ENCODE results near the gene TMEM45B. TPM values are rescaled to one million over a fixed set of nuclear protein-coding genes. Genes with fewer than 3 reads are reported as not detected.
"Not testable (repeated sequence)": the region's sequence is repeated elsewhere in the genome, so short reads cannot be mapped to it uniquely, and the experiment has no call there.

The TMEM45B gene
- total and polyA plus RNA-seq, 2 experiments from 2014 or later, result 97.2 to 114 TPM

DNA sequence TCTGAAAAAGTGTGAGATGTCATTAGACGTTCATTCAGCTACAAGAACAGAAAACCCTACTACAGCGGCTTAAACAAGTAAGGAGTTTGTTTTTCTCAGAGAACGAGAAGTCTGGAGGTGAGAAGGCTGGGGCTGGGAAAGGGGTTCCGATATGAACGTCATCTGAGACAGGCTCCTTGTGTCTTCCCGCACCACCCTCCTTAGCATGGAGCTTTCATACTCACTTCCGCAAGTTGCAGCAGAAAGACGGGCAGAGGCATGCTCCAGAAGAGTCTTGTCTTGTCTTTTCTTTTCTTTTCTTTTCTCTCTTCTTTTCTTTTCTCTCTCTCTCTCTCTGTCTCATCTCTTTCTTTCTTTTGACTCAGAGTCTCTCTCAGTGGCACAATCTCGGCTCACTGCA lies 3.6 kb downstream of the TMEM45B start:
- no peak overlapping the region for H3K4me3 ChIP-seq
- H3K4me1 ChIP-seq (ENCODE audit: insufficient read depth), result peaks cover 5% of the 10 kb centered on the region
- H3K27ac ChIP-seq, result peak overlapping the region; percentile 97
- no peak overlapping the region for H2AFZ ChIP-seq
- H3K9me2 ChIP-seq (replicated peaks; ENCODE audit: insufficient read depth), result no peaks in the 10 kb centered on the region
- H3K4me2 ChIP-seq, result peak overlapping the region; percentile 66
- 89% methylated on average over 9 of the region's 9 CpGs for WGBS (ENCODE audit: low lambda C conversion rate, missing lambda C conversion rate)
- H3K27me3 ChIP-seq, result peaks cover 3% of the 10 kb centered on the region
- TF ChIP-seq, protein P1, sequence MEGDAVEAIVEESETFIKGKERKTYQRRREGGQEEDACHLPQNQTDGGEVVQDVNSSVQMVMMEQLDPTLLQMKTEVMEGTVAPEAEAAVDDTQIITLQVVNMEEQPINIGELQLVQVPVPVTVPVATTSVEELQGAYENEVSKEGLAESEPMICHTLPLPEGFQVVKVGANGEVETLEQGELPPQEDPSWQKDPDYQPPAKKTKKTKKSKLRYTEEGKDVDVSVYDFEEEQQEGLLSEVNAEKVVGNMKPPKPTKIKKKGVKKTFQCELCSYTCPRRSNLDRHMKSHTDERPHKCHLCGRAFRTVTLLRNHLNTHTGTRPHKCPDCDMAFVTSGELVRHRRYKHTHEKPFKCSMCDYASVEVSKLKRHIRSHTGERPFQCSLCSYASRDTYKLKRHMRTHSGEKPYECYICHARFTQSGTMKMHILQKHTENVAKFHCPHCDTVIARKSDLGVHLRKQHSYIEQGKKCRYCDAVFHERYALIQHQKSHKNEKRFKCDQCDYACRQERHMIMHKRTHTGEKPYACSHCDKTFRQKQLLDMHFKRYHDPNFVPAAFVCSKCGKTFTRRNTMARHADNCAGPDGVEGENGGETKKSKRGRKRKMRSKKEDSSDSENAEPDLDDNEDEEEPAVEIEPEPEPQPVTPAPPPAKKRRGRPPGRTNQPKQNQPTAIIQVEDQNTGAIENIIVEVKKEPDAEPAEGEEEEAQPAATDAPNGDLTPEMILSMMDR (IDR thresholded peaks at IDR 0.05; ENCODE audit: poor library complexity), result no peak
- TF ChIP-seq EZH2phosphoT487 (IDR thresholded peaks at IDR 0.05; ENCODE audit: low read depth, severe bottlenecking, unreplicated experiment) (no peak), EZH2 (IDR thresholded peaks at IDR 0.05; ENCODE audit: borderline replicate concordance) (no peak)
- H3K79me2 ChIP-seq, result peaks cover 57% of the 10 kb centered on the region
- no peak for DNase-seq (ENCODE audit: low spot score)
- H3K36me3 ChIP-seq (replicated peaks; ENCODE audit: insufficient read depth, low read depth), result no peaks in the 10 kb centered on the region
- H3K9me3 ChIP-seq (ENCODE audit: low read depth), result no peaks in the 10 kb centered on the region
- H4K20me1 ChIP-seq (ENCODE audit: insufficient read depth, poor library complexity, severe bottlenecking), result no peaks in the 10 kb centered on the region

DNA sequence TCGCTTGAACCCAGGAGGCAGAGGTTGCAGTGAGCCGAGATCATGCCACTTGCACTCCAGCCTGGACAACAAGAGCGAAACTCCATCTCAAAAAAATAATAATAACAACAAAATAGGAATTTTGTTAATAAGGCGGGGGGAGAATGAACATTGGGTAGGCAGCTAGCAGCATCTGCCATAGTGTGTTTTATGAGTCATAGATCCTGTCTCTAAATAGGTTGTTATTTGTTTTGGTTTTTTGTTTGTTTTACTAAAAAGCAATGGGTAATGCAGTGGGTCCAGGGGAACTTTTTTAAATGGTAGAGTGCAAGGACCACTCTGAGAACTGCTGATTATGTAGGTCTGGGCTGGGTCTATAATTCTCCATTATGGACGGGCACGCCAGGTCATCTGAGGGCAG lies 4.6 kb downstream of the TMEM45B start:
- H3K36me3 ChIP-seq (replicated peaks; ENCODE audit: insufficient read depth, low read depth); H3K27me3 ChIP-seq; H2AFZ ChIP-seq; H3K4me1 ChIP-seq (ENCODE audit: insufficient read depth); H3K27ac ChIP-seq; H3K9me2 ChIP-seq (replicated peaks; ENCODE audit: insufficient read depth); H3K9me3 ChIP-seq (ENCODE audit: low read depth); H4K20me1 ChIP-seq (ENCODE audit: insufficient read depth, poor library complexity, severe bottlenecking); H3K4me3 ChIP-seq; H3K4me2 ChIP-seq; DNase-seq (ENCODE audit: low spot score): not testable (repeated sequence)
- peaks cover 66% of the 10 kb centered on the region for H3K79me2 ChIP-seq
- WGBS (ENCODE audit: low lambda C conversion rate, missing lambda C conversion rate), result 93% methylated on average over 6 of the region's 6 CpGs

DNA sequence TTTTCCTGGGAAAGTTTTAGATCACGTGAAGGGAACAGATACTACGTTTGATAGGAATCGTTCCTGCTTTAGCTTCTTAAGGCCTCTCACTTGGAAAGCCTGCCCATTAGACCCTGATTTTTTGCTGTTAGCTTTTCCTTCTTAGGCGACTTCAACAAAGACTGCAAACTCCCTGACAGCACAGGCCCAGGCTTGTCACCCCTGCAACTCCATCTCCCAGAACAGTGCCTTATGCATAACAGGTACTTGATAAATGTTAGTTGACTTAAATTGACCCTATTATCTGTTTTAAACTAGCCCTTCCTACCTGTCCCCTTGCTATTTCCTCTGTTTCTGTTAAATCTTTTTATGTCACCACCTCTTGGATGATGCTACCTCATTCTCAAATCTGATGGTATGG lies 7.6 kb downstream of the TMEM45B start:
- H4K20me1 ChIP-seq (ENCODE audit: insufficient read depth, poor library complexity, severe bottlenecking); DNase-seq (ENCODE audit: low spot score); H3K4me2 ChIP-seq; H2AFZ ChIP-seq; H3K4me3 ChIP-seq; H3K9me2 ChIP-seq (replicated peaks; ENCODE audit: insufficient read depth); H3K36me3 ChIP-seq (replicated peaks; ENCODE audit: insufficient read depth, low read depth); H3K9me3 ChIP-seq (ENCODE audit: low read depth); H3K27me3 ChIP-seq: not testable (repeated sequence)
- Histone ChIP-seq H3K79me2 (peaks cover 78% of the 10 kb centered on the region), H3K27ac (peak overlapping the region; percentile 33), H3K4me1 (ENCODE audit: insufficient read depth) (peaks cover 13% of the 10 kb centered on the region)
- 90% methylated on average over 4 of the region's 4 CpGs for WGBS (ENCODE audit: low lambda C conversion rate, missing lambda C conversion rate)

DNA sequence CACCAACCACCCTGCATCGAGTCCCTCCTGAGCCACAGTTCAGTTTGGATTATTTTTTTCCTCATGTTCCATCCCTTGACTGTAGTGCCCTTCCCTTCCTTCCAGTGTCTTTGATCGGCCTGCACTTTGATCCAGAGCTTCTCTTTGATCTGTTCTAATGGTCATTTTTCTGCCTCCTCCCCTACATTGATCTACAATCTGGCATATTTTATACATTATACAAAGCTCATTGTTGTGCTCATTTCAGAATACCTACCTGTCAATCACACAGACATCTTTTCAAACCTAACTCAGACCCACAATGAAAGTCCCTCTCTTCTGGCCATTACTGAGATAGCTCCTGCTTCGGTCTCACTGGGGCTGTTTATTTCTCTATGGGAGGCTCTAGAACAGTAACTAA lies 8.2 kb downstream of the TMEM45B start:
- H4K20me1 ChIP-seq (ENCODE audit: insufficient read depth, poor library complexity, severe bottlenecking); H3K27me3 ChIP-seq; DNase-seq (ENCODE audit: low spot score); H3K9me3 ChIP-seq (ENCODE audit: low read depth); H3K36me3 ChIP-seq (replicated peaks; ENCODE audit: insufficient read depth, low read depth); H3K27ac ChIP-seq; H2AFZ ChIP-seq; H3K4me3 ChIP-seq; H3K4me2 ChIP-seq; H3K9me2 ChIP-seq (replicated peaks; ENCODE audit: insufficient read depth): not testable (repeated sequence)
- H3K4me1 ChIP-seq (ENCODE audit: insufficient read depth), result peaks cover 13% of the 10 kb centered on the region
- H3K79me2 ChIP-seq, result peaks cover 73% of the 10 kb centered on the region
- 86% methylated on average over 3 of the region's 3 CpGs for WGBS (ENCODE audit: low lambda C conversion rate, missing lambda C conversion rate)

DNA sequence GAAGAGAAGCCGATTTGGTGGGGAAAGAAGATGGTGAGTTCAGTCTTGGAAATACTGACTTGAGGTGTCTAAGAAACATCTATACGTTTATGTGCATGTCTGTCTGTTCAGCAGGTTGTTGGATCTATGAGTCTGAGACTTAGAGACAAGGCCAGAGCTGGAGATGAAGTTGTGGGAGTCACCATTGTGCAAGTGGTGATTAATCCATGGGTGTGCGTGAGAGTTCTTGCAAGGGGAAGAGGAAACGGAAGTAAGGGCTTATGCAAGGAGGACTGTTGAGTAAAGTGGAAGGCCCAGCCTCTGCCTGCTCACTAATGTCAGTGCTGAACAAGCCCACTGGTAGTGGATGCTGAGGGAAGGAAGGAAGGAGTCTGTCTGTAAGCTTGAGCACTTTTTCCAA lies 9.7 kb downstream of the TMEM45B start:
- H3K79me2 ChIP-seq, result peaks cover 62% of the 10 kb centered on the region
- no peak overlapping the region for H2AFZ ChIP-seq
- TF ChIP-seq EZH2 (IDR thresholded peaks at IDR 0.05; ENCODE audit: borderline replicate concordance) (no peak), EZH2phosphoT487 (IDR thresholded peaks at IDR 0.05; ENCODE audit: low read depth, severe bottlenecking, unreplicated experiment) (no peak)
- TF ChIP-seq, protein P1 (IDR thresholded peaks at IDR 0.05; ENCODE audit: poor library complexity), result no peak
- H3K27me3 ChIP-seq, result no peaks in the 10 kb centered on the region
- H3K36me3 ChIP-seq (replicated peaks; ENCODE audit: insufficient read depth, low read depth), result no peaks in the 10 kb centered on the region
- no peak overlapping the region for H3K27ac ChIP-seq
- DNase-seq (ENCODE audit: low spot score), result no peak
- 94% methylated on average over 4 of the region's 4 CpGs for WGBS (ENCODE audit: low lambda C conversion rate, missing lambda C conversion rate)
- no peaks in the 10 kb centered on the region for H3K9me2 ChIP-seq (replicated peaks; ENCODE audit: insufficient read depth)
- peaks cover 11% of the 10 kb centered on the region for H3K4me1 ChIP-seq (ENCODE audit: insufficient read depth)
- H3K4me2 ChIP-seq, result no peak overlapping the region
- no peaks in the 10 kb centered on the region for H3K9me3 ChIP-seq (ENCODE audit: low read depth)
- H4K20me1 ChIP-seq (ENCODE audit: insufficient read depth, poor library complexity, severe bottlenecking), result no peaks in the 10 kb centered on the region
- no peak overlapping the region for H3K4me3 ChIP-seq

Measured in hepatocyte (in vitro differentiated cells).